Activated T-helper 9 cell treated with anti-CD3 and anti-CD28 coated beads, Interleukin-2, amount 50 U/mL, for 16 hours (primary cell): ENCODE results near the gene MET.
"Not testable (repeated sequence)": the region's sequence is repeated elsewhere in the genome, so short reads cannot be mapped to it uniquely, and the experiment has no call there.

ENCODE experiments used
- DNase-seq: peaks from one replicate; pipeline ENCODE4 v3.0.0-alpha.2; 2020; ENCODE audit warnings: low read depth

The MET gene

DNA sequence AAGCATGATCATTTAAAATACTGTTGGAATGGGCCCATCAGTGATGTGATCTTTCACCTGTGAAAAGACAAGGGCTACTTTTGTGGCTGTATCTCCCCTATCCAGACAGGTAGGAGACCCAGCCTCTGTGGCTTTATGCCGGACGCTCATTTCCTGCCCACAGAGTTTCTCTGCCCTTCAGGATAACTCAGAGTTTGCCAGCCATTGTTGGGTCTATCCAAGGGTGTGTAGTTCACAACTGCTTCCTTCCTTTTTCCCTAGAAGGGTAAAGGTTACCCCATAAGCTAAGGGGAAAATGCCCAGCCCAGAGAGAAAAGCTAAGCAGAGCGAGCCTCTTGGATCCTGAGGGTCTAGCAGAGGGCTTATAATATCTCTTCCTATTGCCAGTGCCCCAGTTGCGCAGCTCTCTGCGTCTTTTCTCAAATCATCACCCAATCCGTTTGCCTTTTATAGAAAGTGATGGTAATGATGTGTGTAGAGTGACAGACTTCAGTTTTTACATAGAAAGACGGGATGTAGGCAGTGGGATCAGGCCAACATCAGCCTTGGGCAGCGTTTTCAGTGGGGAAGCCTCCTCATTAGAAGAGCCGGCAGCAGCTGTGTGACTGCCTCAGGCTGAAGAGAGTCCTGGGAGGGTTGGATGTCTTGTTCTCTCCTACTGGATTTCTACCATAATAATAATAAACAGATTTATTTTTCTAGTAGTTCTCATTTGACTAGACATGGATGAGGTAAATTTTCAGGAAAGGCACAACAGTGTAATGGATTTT lies 80.5 kb downstream of the MET start:
- DNase-seq = no peak

DNA sequence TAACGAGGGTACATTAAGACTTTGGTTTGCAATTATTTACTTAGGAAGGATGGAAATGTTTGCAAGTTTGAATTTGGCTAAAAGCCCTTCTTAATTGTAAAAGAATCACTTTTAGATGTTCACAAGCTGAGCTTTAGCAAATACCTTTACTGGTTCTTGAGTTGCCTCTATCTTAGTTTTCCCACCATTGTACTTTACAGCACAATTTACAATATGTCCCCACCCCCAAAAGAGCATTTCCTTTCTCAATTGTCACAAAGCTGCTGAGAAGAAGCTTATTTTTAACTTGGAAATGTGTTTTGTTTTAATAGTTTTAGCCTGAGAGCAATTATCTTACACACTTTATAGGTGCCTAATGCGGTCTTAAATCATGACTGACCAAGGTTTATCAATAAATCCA lies 81.1 kb downstream of the MET start:
- DNase-seq = no peak

DNA sequence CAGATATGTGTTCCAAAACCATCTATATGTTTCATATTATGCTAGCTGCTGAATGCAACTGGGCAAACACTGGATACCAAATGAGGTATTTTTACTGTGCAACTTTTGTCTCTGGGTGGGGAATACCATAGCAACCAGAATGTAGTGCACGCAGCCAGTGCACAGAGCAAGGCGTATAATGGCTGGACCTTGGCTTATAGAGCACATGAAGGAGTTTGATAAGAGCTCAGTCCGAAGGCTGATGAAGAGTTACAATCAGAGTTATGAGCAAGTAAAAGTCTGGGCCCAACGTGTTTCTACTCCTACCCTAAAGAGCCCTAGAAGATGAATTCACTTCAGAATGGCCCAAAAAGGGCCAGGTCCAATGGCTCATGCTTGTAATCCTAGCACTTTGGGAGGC lies 82.2 kb downstream of the MET start:
- DNase-seq = no peak

DNA sequence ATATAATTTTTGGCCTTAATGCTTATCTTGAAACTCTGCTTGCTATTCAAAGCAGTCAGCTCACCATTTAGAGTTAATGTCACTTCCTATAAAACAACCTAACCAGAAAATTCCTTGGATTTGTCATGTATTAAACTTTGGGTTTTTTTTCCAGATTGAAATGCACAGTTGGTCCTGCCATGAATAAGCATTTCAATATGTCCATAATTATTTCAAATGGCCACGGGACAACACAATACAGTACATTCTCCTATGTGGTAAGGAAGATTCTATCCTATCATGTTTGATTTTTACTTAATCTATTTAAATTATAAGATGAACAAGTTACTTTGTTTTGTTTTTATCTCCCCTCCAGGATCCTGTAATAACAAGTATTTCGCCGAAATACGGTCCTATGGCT lies 85.3 kb downstream of the MET start:
- DNase-seq = no peak

DNA sequence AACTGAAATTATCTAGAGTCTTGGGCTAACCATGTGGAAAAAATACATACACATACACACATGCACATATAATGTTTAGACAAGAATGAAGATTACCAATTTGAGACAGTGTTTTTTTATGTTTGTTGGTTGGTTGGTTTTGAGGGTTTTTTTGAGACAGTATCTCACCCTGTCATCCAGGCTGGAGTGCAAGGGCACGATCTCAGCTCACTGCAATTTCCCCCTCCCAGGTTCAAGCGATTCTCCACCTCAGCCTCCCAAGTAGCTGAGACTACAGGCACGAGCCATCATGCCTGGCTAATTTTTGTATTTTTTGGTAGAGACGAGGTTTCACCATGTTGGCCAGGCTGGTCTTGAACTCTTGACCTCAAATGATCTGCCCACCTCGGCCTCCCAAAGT lies 87.6 kb downstream of the MET start:
- not testable (repeated sequence) for DNase-seq

DNA sequence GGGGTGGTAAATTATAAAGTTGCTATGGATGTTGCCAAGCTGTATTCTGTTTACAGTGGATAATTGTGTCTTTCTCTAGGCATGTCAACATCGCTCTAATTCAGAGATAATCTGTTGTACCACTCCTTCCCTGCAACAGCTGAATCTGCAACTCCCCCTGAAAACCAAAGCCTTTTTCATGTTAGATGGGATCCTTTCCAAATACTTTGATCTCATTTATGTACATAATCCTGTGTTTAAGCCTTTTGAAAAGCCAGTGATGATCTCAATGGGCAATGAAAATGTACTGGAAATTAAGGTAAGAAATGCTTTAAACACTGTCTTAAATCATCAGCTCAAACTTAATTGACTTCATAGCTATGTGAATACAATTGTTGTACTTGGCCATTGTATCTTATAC lies 91.0 kb downstream of the MET start:
- no peak for DNase-seq

DNA sequence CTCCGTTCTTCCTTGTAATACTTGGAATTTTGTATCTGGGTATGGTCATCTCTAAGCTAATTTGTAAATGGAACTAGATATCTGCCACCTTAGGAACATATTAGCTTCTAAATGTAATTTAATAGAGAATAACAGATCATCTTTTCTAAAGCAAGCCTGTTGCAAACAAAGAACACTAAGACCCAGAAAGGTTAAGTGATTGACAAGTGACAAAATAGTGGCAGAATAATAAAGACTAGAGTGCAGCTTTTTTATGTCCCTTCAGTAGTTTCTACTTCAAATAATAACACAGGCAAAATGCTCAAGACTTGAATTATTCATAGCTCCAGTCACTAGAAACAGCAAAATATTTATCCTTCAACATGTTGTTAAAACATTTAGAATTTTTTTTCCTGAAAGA lies 91.7 kb downstream of the MET start:
- no peak for DNase-seq

DNA sequence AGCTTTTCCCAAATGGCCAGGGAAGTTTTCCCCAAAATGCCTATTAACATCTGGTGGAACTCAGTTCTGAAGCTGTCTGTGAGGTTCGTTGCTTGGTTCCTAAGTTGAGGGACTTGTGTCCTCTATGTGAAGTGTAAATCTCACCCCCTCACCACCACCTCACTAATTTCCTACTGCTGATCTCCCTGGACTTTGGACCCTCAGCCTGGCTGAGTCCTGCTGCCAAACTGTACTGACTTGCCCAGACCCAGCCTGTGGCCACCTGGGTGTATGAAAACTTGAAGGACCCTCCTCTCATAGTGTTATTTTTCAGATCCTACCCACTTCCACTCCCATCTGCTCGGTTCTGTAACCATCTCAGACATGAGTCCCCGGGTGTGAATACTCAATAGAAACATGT lies 94.9 kb downstream of the MET start:
- no peak for DNase-seq

DNA sequence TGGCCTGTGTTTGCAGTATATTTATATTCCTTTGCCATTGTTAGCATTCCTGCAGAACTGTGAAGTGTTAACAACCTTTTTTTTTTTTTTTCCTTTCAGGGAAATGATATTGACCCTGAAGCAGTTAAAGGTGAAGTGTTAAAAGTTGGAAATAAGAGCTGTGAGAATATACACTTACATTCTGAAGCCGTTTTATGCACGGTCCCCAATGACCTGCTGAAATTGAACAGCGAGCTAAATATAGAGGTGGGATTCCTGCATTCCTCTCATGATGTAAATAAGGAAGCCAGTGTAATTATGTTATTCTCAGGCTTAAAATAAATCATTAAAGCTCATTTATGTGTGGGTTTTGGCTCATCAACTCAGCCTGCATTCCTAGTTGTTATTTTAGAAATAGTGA lies 97.5 kb downstream of the MET start:
- DNase-seq = no peak

DNA sequence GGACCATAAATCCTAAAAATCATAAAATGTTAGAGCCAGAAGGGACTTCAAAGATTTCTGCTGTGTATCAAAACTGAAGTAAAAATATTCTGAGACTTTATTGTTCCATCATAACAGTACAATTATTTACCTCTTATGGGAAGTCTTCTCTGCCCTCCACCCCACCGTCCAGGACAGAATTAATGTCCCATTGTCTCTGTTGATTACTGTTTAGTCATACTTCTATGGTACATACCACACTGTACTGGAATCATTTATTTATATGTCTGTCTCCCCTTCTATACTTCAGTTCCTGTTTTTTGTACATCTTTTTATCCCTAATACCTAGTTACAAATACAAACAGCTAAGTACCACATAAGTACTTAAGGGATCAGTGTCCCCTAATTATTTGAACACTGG lies 98.9 kb downstream of the MET start:
- DNase-seq = no peak

DNA sequence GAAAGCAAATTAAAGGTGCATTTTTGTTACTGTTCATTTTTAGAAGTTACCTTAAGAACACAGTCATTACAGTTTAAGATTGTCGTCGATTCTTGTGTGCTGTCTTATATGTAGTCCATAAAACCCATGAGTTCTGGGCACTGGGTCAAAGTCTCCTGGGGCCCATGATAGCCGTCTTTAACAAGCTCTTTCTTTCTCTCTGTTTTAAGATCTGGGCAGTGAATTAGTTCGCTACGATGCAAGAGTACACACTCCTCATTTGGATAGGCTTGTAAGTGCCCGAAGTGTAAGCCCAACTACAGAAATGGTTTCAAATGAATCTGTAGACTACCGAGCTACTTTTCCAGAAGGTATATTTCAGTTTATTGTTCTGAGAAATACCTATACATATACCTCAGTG lies 99.6 kb downstream of the MET start:
- no peak for DNase-seq

DNA sequence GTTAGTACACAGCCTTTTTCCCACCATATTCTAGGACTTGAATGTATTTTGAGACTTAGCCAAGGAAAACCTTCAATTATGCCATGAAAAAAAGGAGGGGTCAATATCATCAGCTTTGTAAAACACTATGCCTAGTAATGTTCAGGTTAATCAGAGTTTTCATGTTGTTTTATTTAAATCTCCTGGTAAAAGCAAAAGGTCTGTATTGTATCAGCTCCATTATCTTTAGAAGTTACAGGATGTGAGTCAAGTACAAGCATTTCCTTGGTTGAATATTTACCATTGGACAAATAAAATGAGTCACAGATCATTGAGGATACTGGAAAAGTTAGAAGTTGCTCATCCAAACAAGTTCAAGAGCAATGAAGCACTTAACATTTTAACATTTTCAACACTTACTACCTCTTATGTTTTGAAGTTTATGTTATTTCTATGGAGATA lies 100.4 kb downstream of the MET start:
- DNase-seq = no peak

DNA sequence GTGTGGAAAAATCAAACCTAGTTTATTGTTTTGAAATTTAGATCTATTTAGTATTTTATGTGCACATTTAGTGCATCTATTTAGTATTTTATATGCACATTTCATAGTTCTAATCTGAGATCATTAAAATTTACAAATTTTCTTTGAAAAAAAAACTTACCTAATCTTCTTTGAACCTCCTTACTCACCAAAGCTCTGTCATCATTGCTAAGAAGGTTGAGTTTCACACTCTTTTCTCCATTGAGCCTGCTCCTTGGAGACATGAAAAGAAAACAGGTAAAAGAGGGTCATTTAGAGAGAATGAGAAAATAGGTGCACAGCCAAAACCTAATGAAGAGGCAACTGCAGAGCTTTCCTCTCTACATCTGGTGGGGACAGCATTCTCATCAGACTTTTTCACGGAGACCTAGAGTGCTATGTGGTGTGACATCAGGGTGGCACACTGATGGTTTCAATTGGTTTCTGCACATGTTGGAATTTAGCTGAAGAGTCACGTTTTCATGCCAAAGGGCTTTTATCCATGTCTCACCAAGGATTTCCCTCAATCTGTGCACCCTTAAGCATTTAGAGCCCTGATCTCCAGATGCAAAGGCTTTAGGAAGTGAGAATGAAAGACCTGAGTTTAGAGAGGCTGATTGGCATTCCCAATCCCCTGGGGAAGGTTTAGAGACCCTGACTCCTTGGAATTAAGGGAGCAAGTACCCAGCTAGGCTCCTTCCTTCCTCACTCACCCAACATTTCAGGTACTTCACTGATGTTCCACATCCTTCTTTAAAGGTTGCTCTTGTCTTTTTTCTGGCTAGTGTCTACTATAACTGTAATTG lies 101.1 kb downstream of the MET start:
- no peak for DNase-seq

DNA sequence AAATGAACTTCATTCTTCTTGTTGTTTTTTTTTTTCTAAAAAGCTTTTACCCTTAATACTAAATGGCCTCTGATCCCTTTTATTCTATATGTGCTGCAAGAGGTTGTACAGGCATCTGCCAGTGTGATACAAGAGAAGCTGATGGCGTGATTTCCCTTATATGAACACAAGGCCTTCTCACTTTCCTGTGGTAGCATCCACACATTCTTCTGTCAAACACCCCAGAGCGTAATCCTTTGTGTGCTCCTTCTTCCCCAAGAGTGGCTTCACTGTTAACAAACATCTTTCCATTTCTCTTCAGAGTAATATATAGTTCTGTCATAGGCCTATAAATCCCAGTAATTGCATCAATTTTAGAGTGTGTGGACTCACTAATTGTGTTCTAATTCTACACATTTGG lies 104.0 kb downstream of the MET start:
- no peak for DNase-seq

DNA sequence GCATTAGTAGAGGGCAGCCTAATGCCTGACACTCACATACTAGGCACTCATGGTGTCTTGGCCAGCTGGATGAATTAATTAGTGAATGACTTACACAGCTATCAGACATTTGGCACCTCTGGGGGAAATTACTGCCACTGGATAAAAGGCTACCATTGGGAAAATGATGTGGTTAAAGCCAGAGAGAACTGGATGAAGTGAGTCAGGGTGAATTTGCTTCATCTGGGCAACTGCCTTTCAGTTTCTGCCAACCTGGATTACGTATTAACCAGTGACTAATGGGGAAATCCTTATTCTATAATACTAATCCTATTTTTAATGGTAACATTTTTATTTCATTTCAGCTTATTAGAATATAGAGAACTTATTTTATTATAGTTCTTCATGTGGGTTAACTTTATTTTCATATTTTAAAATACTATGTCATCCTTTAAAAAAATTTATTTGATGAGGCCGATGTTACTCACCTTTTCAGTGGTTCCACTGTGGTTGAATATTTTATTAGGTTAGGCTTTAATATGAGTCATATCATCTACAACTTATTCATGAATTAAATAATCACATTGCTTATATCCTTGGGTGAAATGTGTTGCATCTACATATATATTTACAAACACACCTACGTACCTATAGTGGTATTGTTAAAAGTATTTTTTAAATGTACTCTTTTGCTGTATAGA lies 104.8 kb downstream of the MET start:
- no peak for DNase-seq

DNA sequence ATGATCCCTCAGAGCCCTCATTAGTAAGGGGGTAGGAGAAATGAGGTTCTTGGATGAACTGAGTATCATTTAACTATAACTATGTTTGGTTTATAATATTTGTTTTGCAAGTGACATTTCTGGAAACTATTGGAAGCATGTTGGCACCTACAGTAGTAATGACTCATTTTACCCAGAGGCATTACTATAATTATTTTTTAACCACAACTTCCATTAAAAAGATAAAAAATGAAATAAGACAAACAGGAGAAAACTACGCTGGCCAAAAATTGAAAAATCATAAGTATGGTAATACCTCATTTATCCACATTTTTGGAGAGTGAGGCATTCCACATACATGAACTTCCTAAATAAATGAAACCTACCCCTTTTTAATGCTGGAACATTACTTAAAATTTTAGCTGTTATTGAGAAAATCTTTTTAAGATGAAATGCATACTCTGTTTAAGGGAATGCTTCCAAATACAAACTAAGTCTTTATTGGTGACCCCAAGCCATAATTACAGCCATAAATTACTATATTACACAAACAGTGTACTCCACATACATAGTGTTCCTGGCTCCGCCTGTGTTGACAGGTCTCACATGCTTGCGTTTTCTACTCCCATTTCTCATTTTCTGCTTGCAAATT lies 105.8 kb downstream of the MET start:
- no peak for DNase-seq

DNA sequence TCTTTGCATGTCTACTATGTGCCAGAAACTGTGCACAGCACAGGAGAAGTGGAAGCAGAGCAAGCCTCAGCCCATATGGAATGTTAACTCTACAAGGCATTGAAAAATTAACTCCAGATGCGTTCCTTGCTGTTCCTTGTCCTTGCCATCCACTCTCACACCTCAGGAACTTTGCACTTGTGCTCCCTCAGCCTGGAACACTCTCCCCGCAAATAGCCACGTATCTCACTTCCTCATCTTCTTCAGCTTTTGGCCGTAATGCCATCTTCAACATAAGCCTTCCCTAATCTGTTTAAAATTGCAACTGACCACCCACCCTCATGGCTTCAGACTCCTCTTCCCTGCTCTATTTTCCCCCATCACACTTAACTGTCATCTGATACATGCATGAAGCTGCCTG lies 107.2 kb downstream of the MET start:
- no peak for DNase-seq

DNA sequence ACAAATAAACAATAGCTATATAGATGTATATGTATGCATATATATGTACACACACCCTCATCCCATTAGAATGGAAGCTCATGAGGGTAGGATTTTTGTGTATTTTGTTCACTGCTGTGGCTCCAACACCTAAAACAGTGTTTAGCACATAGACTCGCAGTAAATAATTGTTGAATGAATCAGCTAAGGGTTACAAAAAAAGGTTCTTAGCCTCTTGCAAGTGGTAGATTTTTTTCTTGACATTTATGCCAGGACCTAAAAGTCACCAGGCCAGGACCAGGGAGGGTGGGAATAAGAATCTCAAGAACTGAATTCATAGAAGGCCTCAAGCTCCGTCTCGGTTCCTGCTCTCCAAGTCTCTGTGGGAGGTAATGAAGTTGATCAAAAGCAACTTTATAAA lies 107.9 kb downstream of the MET start:
- DNase-seq = no peak

DNA sequence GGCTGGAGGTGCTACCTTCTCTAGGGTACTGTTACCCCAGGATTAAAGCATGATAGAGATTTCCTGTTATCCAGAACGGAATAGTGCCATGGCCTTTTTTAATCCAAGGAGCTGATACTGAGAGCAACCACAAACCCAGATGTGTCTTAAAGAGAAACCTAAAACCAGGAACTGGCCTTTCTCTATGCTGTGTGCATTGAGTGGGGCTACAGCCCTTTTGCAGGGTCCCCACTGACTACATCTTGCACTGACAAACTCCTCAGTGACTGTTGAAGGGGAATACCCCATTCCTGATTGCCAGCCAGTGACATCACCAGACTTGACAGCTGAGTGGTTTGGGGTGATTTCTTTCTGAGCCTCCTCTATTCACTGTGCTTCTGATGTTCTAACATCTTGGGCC lies 108.5 kb downstream of the MET start:
- DNase-seq = no peak

DNA sequence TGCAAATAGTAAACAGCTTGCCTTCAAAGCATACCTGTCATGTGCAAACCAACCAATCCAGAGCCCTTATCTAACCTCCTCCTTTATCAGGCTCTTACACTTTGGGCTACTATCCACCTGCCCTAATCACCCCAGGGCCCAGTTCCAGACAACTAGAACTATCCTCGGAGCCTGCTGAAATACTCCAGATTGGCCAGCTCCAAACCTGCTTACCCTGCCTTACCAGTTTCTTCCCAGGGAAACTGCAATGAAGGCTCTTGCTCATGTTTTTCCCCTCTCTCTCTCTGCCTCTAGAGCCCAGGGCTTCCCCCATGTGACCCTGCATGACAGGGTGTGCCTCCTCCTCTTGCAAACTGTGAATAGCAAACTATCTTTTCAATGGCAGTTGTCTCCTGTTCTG lies 109.0 kb downstream of the MET start:
- no peak for DNase-seq

DNA sequence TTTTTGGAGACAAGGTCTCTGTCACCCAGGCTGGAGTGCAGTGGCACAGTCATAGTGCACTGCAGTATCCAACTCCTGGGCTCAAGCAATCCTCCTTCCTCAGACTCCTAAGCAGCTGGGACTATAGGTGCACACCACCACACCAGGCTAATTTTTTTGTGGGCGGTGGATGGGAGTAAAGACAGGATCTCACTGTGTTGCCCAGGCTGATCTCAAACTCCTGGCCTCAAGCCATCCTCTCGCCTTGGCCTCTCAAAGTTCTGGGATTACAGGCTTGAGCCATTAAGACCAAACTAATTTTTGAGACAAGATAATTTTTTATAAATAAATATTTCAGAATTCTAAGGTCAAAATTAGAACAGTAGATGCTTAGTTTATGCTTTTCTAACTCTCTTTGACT lies 109.6 kb downstream of the MET start:
- DNase-seq = no peak

DNA sequence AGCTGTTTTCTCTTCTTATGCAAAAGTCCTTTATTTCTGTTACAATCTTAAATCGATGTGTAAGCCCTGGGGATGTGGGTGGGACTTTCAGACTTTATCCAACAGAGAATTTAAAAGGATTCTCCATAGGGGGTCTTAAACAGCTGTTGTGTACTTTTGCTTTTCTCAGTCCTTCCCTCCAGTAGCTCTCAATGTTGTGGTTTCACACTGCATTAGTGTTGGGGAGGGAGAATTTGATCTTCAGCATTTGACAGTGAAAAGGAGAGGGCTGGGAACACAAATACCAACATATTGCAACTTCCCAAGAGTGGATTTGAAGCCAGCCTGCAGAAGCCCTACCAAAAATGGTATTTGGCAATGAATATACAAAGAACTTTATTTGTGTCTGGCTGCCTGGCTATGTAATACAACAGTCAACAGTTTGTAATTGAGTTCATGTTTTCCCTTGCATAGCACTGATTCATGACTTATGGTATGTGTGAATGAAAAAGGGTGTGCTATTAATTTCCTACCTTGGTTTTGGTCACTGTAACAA lies 110.2 kb downstream of the MET start:
- DNase-seq = no peak
